Uterus (tissue), 4 donors: ENCODE results near the gene THOC6. TPM values are rescaled to one million over a fixed set of nuclear protein-coding genes. Genes with fewer than 3 reads are reported as not detected.

Experiments used
- DNase-seq, 2 donors: peaks; one replicate each; pipeline ENCODE4 v3.0.0-alpha.2; 2019 to 2020
- H3K27ac ChIP-seq, 2 donors: fragments of 200-600 bp; sonication (generic); 1 replicate in 1 of 2; 2 replicates in 1 of 2; pipeline ENCODE4 v1.5.1; 2016 to 2018
- H3K27me3 ChIP-seq, 2 donors: fragments of 200-600 bp; sonication (generic); one replicate each; pipeline ENCODE4 v1.5.1; 2018 to 2019; ENCODE audit warnings: control low read depth in 1 of 2
- H3K36me3 ChIP-seq, 2 donors: fragments of 200-600 bp; sonication (generic); one replicate each; pipeline ENCODE4 v1.5.1; 2019; ENCODE audit warnings: control low read depth in 1 of 2
- H3K4me1 ChIP-seq, 2 donors: fragments of 200-600 bp; sonication (generic); one replicate each; pipeline ENCODE4 v1.5.1; 2018 to 2019; ENCODE audit warnings: control low read depth in 1 of 2
- H3K4me3 ChIP-seq, 2 donors: fragments of 200-600 bp; sonication (generic); 1 replicate in 1 of 2; 2 replicates in 1 of 2; pipeline ENCODE4 v1.5.1; 2018 to 2019; ENCODE audit warnings: mild to moderate bottlenecking in 1 of 2
- H3K9me3 ChIP-seq, 2 donors: fragments of 200-600 bp; sonication (generic); one replicate each; pipeline ENCODE4 v1.5.1; 2019; ENCODE audit warnings: control low read depth in 1 of 2
- CTCF ChIP-seq, 4 experiments: fragments of 200-600 bp in 2 of 4; fragments of 450-650 bp in 2 of 4; sonication (generic) in 2 of 4; IDR thresholded peaks; one replicate each; pipeline ENCODE4 v1.5.1; 2016 to 2019; ENCODE audit warnings: antibody characterized with exemption in 4 of 4, mild to moderate bottlenecking in 2 of 4, moderate library complexity in 1 of 4
- POLR2A ChIP-seq, 2 donors: fragments of 450-650 bp; IDR thresholded peaks; one replicate each; pipeline ENCODE4 v1.6.1; 2016; ENCODE audit warnings: antibody characterized with exemption in 2 of 2, mild to moderate bottlenecking in 1 of 2, moderate library complexity in 1 of 2
- intact Hi-C: fragments of 100-400 bp; cut with DNase I; formaldehyde crosslinking; loops from one replicate; pipeline ENCODE4 v1.15.1; 2023; ENCODE audit warnings: low total_unique reads
- total RNA-seq, 4 donors: library from RNA; depleted of rRNA in 3 of 4; stranded (reverse); fragments of >200 nt in 3 of 4; gene quantifications; one replicate each; pipeline versions ENCODE4 v1.1.0 to v1.2.4, GENCODE V29; 2014 to 2023
- donor health status: DM: yes; HTN: yes; CAD: no.

The THOC6 gene
- total RNA-seq, 4 donors from 2014 or later, result 3.8 to 29.0 (median 22.3) TPM

- DNase-seq, result no peak
- Histone ChIP-seq H3K4me1 (peaks cover 0 to 10% of the 10 kb centered on the region in 2 donors), H3K36me3 (no peaks in the 10 kb centered on the region), H3K27ac (no peak overlapping the region), H3K27me3 (peaks cover 5 to 12% of the 10 kb centered on the region in 2 donors), H3K4me3 (no peak overlapping the region), H3K9me3 (no peaks in the 10 kb centered on the region)
- intact Hi-C loops, result no loop called here
- TF ChIP-seq CTCF (IDR thresholded peaks at IDR 0.05) (no peak), POLR2A (IDR thresholded peaks at IDR 0.05) (no peak)
Observed at GRCh38 chr16:3029491-3030221, 5.8 kb downstream of the THOC6 start.

- TF ChIP-seq CTCF (IDR thresholded peaks at IDR 0.05) (no peak), POLR2A (IDR thresholded peaks at IDR 0.05) (no peak)
- Histone ChIP-seq H3K27ac (no peak overlapping the region), H3K36me3 (no peaks in the 10 kb centered on the region), H3K27me3 (peaks cover 8 to 17% of the 10 kb centered on the region in 2 donors), H3K4me3 (no peak overlapping the region), H3K9me3 (no peaks in the 10 kb centered on the region), H3K4me1 (peaks cover 0 to 10% of the 10 kb centered on the region in 2 donors)
- intact Hi-C loops, result no loop called here
- no peak for DNase-seq
Observed at GRCh38 chr16:3030222-3031212, 6.7 kb downstream of the THOC6 start.

GRCh38 chr16:3032624-3033023 is 8.8 kb downstream of the THOC6 start:
- intact Hi-C loops, result no loop called here
- Histone ChIP-seq H3K27ac (no peak overlapping the region), H3K4me3 (no peak overlapping the region), H3K9me3 (no peaks in the 10 kb centered on the region), H3K27me3 (peaks cover 23 to 36% of the 10 kb centered on the region in 2 donors), H3K36me3 (no peaks in the 10 kb centered on the region), H3K4me1 (peaks cover 0 to 10% of the 10 kb centered on the region in 2 donors)
- no peak for DNase-seq
- TF ChIP-seq CTCF (IDR thresholded peaks at IDR 0.05) (no peak), POLR2A (IDR thresholded peaks at IDR 0.05) (no peak)

- intact Hi-C loops, result no loop called here
Observed at GRCh38 chr16:3035289-3035971, 11.6 kb downstream of the THOC6 start.

More at GRCh38 chr16:3035289-3035971, 11.6 kb downstream of the THOC6 start:
- H3K36me3 ChIP-seq, result no peaks in the 10 kb centered on the region
- no peak overlapping the region for H3K27ac ChIP-seq
- no peak for TF ChIP-seq POLR2A (IDR thresholded peaks at IDR 0.05)
- no peak for TF ChIP-seq CTCF (IDR thresholded peaks at IDR 0.05)
- peaks cover 18 to 42% of the 10 kb centered on the region in 2 donors for H3K27me3 ChIP-seq
- no peak overlapping the region for H3K4me3 ChIP-seq
- no peak for DNase-seq
- H3K4me1 ChIP-seq, result no peaks in the 10 kb centered on the region
- H3K9me3 ChIP-seq, result no peaks in the 10 kb centered on the region
